ENCODE measurements around the gene GALM.
"Not testable (repeated sequence)": the region's sequence is repeated elsewhere in the genome, so short reads cannot be mapped to it uniquely, and the experiment has no call there.

The GALM gene

DNA sequence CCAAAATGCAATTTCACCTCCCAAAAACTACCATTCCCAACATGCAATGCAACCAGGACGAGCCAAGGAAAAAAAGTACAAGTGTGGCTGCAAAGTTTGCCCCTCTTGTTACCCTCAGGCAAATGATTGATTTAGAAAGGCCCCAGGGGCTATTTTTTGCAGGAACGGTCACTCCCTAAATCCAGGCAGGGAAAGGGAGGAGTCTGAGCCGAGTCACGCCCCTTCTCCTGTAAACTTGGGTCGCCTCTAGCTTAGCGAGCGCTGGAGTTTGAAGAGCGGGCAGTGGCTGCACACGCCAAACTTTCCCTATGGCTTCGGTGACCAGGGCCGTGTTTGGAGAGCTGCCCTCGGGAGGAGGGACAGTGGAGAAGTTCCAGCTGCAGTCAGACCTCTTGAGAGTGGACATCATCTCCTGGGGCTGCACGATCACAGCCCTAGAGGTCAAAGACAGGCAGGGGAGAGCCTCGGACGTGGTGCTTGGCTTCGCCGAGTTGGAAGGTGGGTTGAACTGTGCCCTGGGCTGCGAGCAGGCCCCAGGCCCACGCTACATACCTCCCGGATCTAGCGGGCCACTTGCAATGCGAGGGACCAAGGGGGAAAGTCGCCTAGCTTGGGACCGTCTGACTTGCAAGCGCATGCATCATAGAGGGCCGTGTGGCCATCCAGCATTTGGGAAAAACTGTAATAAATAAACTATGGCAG, at the start of gene GALM:
TSS of gene GALM (plus strand) at position 261 of the 702 bp plus-strand sequence. CDS start at position 309, 48 bp downstream.
- FAIRE-seq, result peak; percentile 21

- FAIRE-seq, result no peak
These were observed 48.6 kb upstream of the GALM start for GRCh38 chr2:38617301-38617700.

GRCh38 chr2:38619458-38620164, 46.3 kb upstream of the GALM start:
- no peak for FAIRE-seq

DNA sequence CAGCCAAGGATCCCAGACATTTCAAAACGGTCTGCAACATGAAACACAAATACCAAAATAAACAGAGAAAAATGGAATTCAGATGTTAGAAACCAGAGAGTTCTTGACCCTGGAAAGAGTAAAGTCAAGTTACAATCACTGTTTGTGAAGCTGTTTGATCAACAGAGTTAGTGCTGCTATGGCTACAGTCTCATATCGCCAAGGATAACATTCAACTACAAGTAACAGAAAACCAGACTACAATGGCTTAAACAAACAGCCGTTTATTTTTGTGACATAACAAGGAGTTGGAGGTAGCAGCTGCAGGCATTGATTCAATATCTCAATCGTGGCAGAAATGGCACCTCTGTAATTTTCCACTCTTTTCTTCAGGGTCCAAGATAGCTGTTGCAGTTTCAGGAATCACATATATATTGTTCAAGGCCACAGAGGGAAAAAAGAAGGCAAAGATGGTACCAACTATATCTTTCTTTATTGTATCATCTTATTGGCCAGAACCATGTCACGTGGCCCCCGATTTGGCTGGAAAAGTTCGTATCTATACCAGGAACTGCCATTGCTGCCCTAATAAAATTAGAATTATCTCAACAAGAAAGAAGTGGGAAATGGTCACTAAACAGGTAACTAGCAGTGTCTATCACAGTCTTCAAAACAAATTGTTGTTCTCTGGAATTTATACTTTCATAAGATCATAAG, 45.5 kb upstream of the GALM start:
- FAIRE-seq, result no peak

GRCh38 chr2:38621018-38621417, 44.9 kb upstream of the GALM start:
- no peak for FAIRE-seq

- FAIRE-seq, result no peak
These were observed 43.7 kb upstream of the GALM start for GRCh38 chr2:38622210-38622609.

- FAIRE-seq, result no peak
These were observed 39.4 kb upstream of the GALM start for GRCh38 chr2:38626326-38627035.

- FAIRE-seq, result no peak
These were observed 38.5 kb upstream of the GALM start for GRCh38 chr2:38627391-38627790.

DNA sequence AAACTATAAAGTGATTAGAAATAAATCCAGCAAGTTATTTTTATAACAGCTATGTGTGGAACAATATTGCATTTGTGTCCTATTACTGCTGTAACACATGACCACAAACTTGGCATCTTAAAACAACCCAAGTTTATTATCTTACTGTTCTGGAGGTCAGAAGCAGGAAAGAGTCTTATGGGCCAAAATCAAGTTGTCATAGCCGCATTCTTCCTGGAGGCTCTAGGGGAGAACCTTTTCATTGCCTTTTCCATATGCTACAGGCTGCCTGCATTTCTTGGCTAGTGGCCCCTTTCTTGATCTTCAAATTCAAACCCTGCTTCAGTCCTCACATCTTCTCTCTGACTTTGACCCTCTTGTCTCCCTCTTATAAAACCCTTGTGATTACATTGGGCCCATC, 36.2 kb upstream of the GALM start:
- no peak for FAIRE-seq

GRCh38 chr2:38631976-38632375, 33.9 kb upstream of the GALM start:
- no peak for FAIRE-seq

DNA sequence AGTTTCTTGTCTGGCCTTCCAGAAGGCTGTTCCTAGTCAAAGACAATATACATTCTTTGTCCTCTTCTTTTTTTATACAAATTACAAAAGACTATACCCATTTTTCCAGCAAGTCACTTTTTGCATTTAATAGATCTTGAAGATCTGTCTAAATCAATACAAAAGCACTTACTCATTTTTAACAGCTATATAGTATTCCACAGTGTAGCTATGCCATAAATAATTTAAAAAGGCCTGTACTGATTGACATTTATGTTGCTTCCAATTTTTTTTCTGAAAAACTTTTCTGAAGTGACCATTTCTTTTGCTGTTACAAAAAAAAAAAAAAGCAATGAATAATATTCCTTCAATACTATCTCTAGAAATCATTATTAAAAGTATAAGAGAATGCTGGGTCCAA, 32.9 kb upstream of the GALM start:
- FAIRE-seq, result no peak

DNA sequence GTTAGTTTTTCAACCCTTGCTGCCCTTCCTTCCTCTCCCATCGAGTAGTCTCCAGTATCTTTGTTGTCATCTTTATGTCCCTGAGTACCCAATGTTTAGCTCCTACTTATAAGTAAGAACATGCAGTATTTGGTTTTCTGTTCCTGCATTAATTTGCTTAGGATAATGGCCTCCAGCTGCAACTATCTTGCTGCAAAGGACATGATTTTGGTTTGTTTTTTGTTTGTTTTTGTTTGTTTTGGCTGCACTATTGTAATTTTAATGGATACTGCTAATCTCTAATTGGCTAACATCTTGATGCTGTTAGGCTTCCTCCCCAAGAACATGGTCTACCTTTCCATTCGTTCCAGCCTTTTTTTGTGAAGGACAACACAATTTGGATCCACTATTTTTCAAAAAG, 32.0 kb upstream of the GALM start:
- FAIRE-seq, result no peak

DNA sequence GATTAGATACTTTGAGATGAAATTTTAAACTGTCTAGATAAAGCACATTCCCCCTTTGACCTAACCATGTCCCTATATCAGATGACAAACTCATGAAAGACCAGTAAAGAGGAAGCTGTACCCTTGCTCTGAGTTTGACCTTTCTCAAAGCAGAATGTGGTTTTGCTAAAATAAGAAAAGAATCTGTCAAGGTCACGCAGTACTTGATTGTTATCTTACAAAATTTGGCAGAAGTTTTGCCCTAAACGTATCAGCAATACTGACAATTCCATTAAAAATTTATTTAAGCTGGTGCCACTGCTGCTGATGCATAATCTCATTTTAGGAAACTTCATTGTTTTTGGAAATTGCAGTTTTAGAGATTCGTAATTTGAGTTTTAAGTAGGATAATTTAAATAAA, 31.2 kb upstream of the GALM start:
- no peak for FAIRE-seq

DNA sequence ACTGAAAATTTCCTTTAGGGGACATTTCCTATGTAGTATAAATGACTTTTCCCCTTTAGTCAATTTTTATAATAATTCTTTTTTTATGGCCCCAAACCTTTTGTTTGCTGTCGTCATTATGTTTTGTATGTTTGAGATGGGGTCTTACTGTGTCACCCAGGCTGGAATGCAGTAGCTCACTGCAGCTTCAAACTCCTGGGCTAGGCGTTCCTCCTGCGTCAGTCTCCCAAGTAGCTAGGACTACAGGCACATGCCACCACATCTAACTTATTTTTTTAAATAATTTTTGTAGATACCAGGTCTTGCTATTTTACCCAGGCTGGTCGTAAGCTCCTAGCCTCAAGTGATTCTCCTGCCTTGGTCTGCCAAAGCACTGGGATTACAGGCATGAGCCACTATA, 30.8 kb upstream of the GALM start:
- FAIRE-seq, result no peak

DNA sequence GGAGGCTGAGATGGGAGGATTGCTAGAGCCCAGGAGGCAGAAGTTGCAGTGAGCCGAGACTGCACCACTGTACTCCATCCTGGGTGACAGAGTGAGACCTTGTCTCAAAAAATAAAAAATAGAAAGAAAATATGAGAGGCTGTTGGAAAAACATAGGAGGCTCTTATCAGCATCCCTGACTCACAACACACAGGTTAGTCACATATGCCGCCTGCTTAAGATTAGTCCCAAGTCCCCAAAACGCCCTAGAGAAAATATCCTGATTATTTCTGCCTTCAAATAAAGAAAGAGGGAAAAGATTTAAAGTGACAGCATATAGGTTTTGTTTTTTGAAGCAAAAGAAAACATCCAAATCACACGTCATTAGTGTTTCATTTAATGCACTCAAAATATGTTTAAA, 29.8 kb upstream of the GALM start:
- FAIRE-seq, result no peak

DNA sequence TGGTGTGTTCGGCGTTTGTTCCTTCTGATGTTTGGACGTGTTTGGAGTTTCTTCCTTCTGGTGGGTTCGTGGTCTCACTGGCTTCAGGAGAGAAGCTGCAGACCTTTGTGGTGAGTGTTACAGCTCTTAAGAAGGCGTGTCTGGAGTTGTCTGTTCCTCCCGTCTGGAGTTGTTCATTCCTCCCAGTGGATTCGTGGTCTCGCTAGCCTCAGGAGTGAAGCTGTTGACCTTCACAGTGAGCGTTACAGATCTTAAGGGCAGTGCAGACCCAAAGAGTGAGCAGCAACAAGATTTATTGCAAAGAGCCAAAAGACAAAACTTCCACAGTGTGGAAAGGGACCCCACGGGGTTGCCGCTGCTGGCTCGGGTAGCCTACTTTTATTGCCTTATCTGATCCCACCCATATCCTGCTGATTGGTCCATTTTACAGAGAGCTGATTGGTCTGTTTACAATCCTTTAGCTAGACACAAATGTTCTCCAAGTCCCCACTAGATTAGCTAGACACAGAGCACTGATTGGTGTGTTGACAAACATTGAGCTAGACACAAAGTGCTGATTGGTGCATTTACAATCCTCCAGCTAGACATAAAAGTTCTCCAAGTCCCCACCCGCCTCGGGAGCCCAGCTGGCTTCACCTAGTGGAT, 23.4 kb upstream of the GALM start:
- not testable (repeated sequence) for FAIRE-seq

DNA sequence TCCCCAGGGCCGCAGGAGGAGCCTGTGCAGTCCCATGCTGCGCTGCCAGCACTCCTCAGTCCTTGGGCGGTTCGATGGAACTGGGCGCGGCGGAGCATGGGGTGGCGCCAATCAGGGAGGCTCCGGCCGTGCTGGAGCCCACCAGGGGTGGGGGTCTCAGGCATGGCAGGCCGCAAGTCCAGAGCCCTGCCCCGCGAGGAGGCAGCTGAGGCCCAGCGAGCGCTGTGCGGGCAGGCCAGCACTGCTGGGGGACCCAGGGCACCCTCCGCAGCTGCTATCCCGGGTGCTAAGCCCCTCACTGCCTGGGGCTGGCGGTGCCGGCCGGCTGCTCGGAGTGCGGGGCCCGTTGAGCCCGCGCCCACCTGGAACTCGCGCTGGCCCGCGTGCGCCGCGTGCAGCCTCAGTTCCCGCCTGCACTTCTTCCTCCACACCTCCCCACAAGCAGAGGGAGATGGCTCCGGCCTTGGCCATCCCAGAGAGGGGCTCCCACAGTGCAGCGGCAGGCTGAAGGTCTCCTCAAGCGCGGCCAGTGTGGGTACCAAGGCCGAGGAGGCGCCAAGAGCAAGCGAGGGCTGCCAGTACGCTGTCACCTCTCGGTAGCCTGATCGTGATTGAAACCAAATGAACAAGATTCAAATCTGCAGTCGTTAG, 22.8 kb upstream of the GALM start:
- no peak for FAIRE-seq

DNA sequence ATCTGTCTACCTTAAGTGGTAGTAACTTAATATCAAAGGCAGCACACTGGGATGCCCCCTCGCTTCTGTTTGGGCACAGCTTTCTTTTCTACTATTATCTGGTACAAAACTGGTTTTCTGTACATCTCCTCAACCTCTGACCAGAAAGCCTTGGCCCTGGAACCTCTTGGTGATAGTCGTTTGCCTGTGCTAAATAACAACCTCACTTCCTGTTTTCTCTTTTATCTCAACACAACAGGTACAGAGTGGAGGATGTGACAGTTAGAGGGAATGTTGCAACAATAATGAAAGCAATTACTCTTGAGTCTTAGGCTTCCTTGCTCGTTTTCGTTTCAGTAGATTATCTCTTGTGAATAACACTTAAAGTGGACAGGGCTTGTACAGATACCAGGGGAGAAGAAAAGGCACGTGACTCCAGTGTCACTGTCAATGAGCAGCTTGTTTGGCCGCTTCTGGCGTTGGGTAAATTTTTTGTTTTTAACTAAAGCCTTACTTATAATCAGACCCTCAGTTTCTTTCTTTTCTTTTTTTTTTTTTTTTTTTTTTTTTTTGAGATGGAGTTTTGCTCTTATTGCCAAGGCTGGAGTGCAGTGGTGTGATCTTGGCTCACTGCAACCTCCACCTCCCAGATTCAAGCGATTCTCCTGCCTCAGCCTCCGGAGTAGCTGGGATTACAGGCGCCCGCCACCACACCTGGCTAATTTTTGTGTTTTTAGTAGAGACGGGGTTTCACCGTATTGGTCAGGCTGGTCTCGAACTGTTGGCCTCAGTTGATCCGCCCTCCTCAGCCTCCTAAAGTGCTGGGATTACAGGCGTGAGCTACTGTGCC, 22.0 kb upstream of the GALM start:
- not testable (repeated sequence) for FAIRE-seq

DNA sequence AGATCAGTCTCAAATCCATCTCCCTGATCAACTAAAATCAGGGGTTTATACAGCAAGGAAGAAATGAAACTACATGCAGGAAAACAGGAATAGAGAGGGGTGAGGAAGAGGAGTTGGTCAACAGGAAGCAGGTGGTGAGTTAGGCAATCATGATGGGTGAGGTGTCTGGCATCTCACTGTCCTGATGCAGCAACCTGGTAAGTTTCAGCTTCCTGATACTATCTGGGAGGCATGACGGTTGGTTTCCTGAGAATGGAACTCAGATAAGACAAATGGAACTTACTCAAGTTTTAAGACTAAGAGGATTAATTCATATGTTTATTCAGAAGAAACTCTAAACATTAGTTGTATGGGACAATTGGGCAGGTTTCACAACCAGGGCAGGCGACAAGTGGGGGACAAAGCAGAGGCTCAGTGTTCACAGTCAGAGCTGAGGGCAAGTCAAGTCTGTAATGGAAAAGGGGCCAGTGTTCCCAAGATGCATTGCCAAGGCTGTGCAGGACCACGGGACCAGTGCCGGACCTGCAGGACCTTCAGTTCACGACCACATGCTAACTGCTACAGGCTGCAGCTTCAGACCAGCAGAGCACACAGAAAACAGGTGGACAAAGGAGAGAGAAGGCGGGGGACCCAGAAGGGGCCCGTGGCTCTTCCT, 17.7 kb upstream of the GALM start:
- FAIRE-seq, result no peak

GRCh38 chr2:38649176-38649728, 16.7 kb upstream of the GALM start:
- no peak for FAIRE-seq

- FAIRE-seq, result no peak
These were observed 15.9 kb upstream of the GALM start for GRCh38 chr2:38650012-38650411.

All from A204.1 (cell line).